LNCAP (cell line): ENCODE results near the gene ARHGAP12.

Experiments
- CTCF ChIP-seq: fragments of 450-650 bp; IDR thresholded peaks from 2 replicates; pipeline ENCODE4 v1.5.1; 2017; ENCODE audit warnings: mild to moderate bottlenecking

The ARHGAP12 gene

GRCh38 chr10:31906039-31906438 lies 22.6 kb downstream of the ARHGAP12 start:
- TF ChIP-seq CTCF, result no peak

GRCh38 chr10:31905586-31905985 lies 23.0 kb downstream of the ARHGAP12 start:
- no peak for TF ChIP-seq CTCF

- no peak for TF ChIP-seq CTCF
These were observed 26.0 kb downstream of the ARHGAP12 start for GRCh38 chr10:31902625-31903024.

GRCh38 chr10:31897506-31897905 lies 31.1 kb downstream of the ARHGAP12 start:
- no peak for TF ChIP-seq CTCF

- TF ChIP-seq CTCF, result no peak
These were observed 31.7 kb downstream of the ARHGAP12 start for GRCh38 chr10:31896968-31897384.

GRCh38 chr10:31888442-31888841 lies 40.2 kb downstream of the ARHGAP12 start:
- no peak for TF ChIP-seq CTCF

GRCh38 chr10:31887850-31888249 lies 40.8 kb downstream of the ARHGAP12 start:
- no peak for TF ChIP-seq CTCF

- no peak for TF ChIP-seq CTCF
These were observed 41.7 kb downstream of the ARHGAP12 start for GRCh38 chr10:31886885-31887284.
